ENCODE data around the gene ADGRE1. TPM values are rescaled to one million over a fixed set of nuclear protein-coding genes. Genes with fewer than 3 reads are reported as not detected.

The ADGRE1 gene
- total and polyA plus RNA-seq, 2 of the 8 experiments (the other 6 are each of a cell fraction or from before 2014, with no cell fraction given) = not detected

GRCh38 chr19:6890938-6891337 is 3.6 kb downstream of the ADGRE1 start (continued):
- TF ChIP-seq SP1 (IDR thresholded peaks at IDR 0.05; ENCODE audit: low read depth, low read length) (no peak), RNF2 (IDR thresholded peaks at IDR 0.05; ENCODE audit: borderline replicate concordance, low read depth, low read length, missing control alignments, poor library complexity, severe bottlenecking) (no peak), RBBP5 (IDR thresholded peaks at IDR 0.05; ENCODE audit: borderline replicate concordance, low read depth, low read length) (no peak), SAP30 (IDR thresholded peaks at IDR 0.05; ENCODE audit: insufficient read depth, insufficient replicate concordance, low read length) (no peak)

All from H1 (cell line).